Choroid plexus epithelial cell (primary cell): ENCODE data around the gene SNAP47.

Experiments
- DNase-seq: peaks from one replicate; pipeline ENCODE4 v3.0.0-alpha.2; 2010; ENCODE audit warnings: low read depth
- H3K4me3 ChIP-seq: 2 replicates; pipeline ENCODE4 v1.5.1; 2011; ENCODE audit warnings: low read depth, mild to moderate bottlenecking, control low read depth, low read length, moderate library complexity
- CTCF ChIP-seq: conservative IDR thresholded peaks from 2 replicates; pipeline ENCODE4 v1.5.1; 2011; ENCODE audit warnings: low read depth, mild to moderate bottlenecking, control low read depth, inconsistent platforms, low read length, moderate library complexity

Gene SNAP47

GRCh38 chr1:227793948-227794816, 58.9 kb downstream of the SNAP47 start:
- no peak overlapping the region for H3K4me3 ChIP-seq
- DNase-seq = peak; percentile 70
- no peak for TF ChIP-seq CTCF

GRCh38 chr1:227794817-227795192, 59.6 kb downstream of the SNAP47 start:
- no peak for DNase-seq
- TF ChIP-seq CTCF = no peak
- no peak overlapping the region for H3K4me3 ChIP-seq

GRCh38 chr1:227795732-227796131, 60.5 kb downstream of the SNAP47 start:
- DNase-seq = no peak
- H3K4me3 ChIP-seq = no peak overlapping the region
- no peak for TF ChIP-seq CTCF

GRCh38 chr1:227796359-227796915, 61.2 kb downstream of the SNAP47 start:
- no peak overlapping the region for H3K4me3 ChIP-seq
- TF ChIP-seq CTCF = no peak
- DNase-seq = no peak

GRCh38 chr1:227797144-227797543, 61.9 kb downstream of the SNAP47 start:
- TF ChIP-seq CTCF = no peak
- H3K4me3 ChIP-seq = no peak overlapping the region
- no peak for DNase-seq

GRCh38 chr1:227797625-227798024, 62.4 kb downstream of the SNAP47 start:
- no peak for DNase-seq
- H3K4me3 ChIP-seq = no peak overlapping the region
- TF ChIP-seq CTCF = no peak
